ENCODE measurements around the gene SPATS2. TPM values are rescaled to one million over a fixed set of nuclear protein-coding genes. Genes with fewer than 3 reads are reported as not detected.

Gene SPATS2
- total RNA-seq, 2 donors from 2014 or later, result 17.2 to 21.9 TPM

- TF ChIP-seq, protein P1, sequence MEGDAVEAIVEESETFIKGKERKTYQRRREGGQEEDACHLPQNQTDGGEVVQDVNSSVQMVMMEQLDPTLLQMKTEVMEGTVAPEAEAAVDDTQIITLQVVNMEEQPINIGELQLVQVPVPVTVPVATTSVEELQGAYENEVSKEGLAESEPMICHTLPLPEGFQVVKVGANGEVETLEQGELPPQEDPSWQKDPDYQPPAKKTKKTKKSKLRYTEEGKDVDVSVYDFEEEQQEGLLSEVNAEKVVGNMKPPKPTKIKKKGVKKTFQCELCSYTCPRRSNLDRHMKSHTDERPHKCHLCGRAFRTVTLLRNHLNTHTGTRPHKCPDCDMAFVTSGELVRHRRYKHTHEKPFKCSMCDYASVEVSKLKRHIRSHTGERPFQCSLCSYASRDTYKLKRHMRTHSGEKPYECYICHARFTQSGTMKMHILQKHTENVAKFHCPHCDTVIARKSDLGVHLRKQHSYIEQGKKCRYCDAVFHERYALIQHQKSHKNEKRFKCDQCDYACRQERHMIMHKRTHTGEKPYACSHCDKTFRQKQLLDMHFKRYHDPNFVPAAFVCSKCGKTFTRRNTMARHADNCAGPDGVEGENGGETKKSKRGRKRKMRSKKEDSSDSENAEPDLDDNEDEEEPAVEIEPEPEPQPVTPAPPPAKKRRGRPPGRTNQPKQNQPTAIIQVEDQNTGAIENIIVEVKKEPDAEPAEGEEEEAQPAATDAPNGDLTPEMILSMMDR (IDR thresholded peaks at IDR 0.05), result no peak
Observed at GRCh38 chr12:49338830-49339463, 28.3 kb upstream of the SPATS2 start.

DNA sequence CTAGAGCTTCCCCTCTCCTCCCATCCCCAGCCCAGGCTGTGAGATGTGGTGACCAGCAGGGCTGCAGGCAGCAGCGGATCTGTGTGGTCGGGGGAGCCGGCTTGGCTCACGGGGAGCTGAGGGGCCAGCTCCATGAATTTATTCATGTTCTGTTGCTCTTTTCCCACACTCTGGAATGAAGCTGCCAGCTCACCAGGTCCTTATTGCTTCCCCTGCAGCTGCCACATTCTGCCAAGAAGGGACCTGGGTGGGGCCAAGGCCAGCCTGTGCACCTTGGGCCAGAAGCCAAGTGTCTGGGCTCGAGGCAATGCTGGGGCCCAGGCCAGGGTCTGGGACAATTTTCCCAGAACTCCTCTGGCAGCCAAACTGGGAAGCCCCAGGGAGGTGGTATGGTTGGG, 27.8 kb upstream of the SPATS2 start:
- H3K27me3 ChIP-seq, result peaks cover 51% of the 10 kb centered on the region
- peaks cover 20% of the 10 kb centered on the region for H3K4me1 ChIP-seq
- TF ChIP-seq, protein P1 (IDR thresholded peaks at IDR 0.05), result no peak
- DNase-seq, result peak; percentile 86
- no peak overlapping the region for H3K27ac ChIP-seq
- peak overlapping the region; percentile 38 to 40 for H3K9ac ChIP-seq (ENCODE audit: low read depth in 2 of 2, low read length in 2 of 2)
- H3K9me3 ChIP-seq, result no peaks in the 10 kb centered on the region
- no peak overlapping the region for H3K4me3 ChIP-seq
- intact Hi-C loops (cut with DNase I), result loop anchor here (2.0 kb wide), 1 partner anchor 51 kb away; no protein-coding TSS in a partner anchor
- H3K36me3 ChIP-seq, result no peaks in the 10 kb centered on the region

More at GRCh38 chr12:49338830-49339463, 28.3 kb upstream of the SPATS2 start:
- no peaks in the 10 kb centered on the region for H3K9me3 ChIP-seq
- intact Hi-C loops (cut with DNase I), result loop anchor here (2.0 kb wide), 1 partner anchor 50 kb away; no protein-coding TSS in a partner anchor
- no peak for DNase-seq
- peaks cover 20% of the 10 kb centered on the region for H3K4me1 ChIP-seq
- no peak overlapping the region for H3K4me3 ChIP-seq
- no peak overlapping the region for H3K27ac ChIP-seq
- peak overlapping the region; percentile 38 to 40 for H3K9ac ChIP-seq (ENCODE audit: low read depth in 2 of 2, low read length in 2 of 2)
- H3K36me3 ChIP-seq, result no peaks in the 10 kb centered on the region
- H3K27me3 ChIP-seq, result peaks cover 51% of the 10 kb centered on the region

DNA sequence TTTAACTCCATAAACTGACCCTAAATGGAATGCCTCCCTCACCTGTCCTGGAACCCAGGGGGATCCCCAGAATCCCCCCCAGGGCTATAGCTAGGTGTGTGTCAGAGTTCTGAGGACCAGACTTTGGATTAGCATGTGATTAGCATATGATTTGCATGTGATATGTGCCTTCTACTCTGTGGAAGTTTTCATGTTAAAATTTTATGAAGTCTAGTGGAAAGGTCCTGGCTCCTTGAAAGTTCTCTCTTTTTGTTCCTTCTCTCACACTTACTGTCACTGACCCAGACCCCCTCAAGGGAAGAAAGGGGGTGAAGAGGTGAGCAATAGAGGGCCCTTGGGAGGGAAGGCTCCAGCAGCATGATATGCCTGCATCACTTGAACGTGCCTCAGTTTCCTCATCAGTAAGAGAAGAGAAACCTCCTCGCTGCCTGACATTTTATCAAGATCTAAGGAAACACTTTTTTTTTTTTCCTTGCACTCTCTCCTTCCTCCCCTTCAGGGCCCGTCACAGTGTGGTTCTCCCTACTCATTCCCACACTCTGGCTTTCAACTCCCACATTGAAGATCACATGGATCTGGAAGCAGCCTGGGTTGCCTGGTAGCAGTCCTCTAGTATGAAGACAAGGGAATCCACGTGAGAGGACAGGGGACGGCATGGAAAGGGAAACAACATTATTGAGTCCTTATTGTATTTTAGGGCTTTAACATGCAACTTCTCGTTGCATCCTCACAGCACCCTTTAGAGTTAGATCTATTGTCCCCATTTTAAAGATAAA, 27.0 kb upstream of the SPATS2 start:
- Histone ChIP-seq H3K27me3 (peaks cover 52% of the 10 kb centered on the region), H3K4me3 (no peak overlapping the region), H3K9ac (ENCODE audit: low read depth in 2 of 2, low read length in 2 of 2) (no peak overlapping the region), H3K4me1 (peaks cover 23% of the 10 kb centered on the region), H3K27ac (no peak overlapping the region), H3K9me3 (no peaks in the 10 kb centered on the region), H3K36me3 (no peaks in the 10 kb centered on the region)
- intact Hi-C loops (cut with DNase I), result no loop called here
- DNase-seq, result no peak
- TF ChIP-seq, protein P1 (IDR thresholded peaks at IDR 0.05), result no peak

- intact Hi-C loops (cut with DNase I), result no loop called here
Observed at GRCh38 chr12:49340971-49341776, 26.1 kb upstream of the SPATS2 start.

GRCh38 chr12:49341777-49342065, 25.5 kb upstream of the SPATS2 start:
- Histone ChIP-seq H3K9ac (ENCODE audit: low read depth in 2 of 2, low read length in 2 of 2) (no peak overlapping the region), H3K9me3 (no peaks in the 10 kb centered on the region), H3K27me3 (peaks cover 54% of the 10 kb centered on the region), H3K36me3 (no peaks in the 10 kb centered on the region), H3K27ac (no peak overlapping the region), H3K4me1 (peaks cover 33% of the 10 kb centered on the region), H3K4me3 (no peak overlapping the region)
- no peak for DNase-seq
- TF ChIP-seq, protein P1 (IDR thresholded peaks at IDR 0.05), result no peak
- intact Hi-C loops (cut with DNase I), result no loop called here

More at GRCh38 chr12:49340971-49341776, 26.1 kb upstream of the SPATS2 start:
- Histone ChIP-seq H3K4me3 (no peak overlapping the region), H3K9ac (ENCODE audit: low read depth in 2 of 2, low read length in 2 of 2) (no peak overlapping the region), H3K27ac (no peak overlapping the region), H3K36me3 (no peaks in the 10 kb centered on the region), H3K4me1 (peaks cover 31% of the 10 kb centered on the region), H3K27me3 (peaks cover 54% of the 10 kb centered on the region), H3K9me3 (no peaks in the 10 kb centered on the region)
- DNase-seq, result no peak
- TF ChIP-seq, protein P1 (IDR thresholded peaks at IDR 0.05), result no peak
